HG03097 (cell line): ENCODE results near the gene SLC14A1.

Source experiments
- ATAC-seq: cut with Tn5 transposase; IDR thresholded peaks from one replicate; pipeline ENCODE4 v1.9.1; 2021; ENCODE audit not compliant: unreplicated experiment, low FRiP score

SLC14A1 gene

DNA sequence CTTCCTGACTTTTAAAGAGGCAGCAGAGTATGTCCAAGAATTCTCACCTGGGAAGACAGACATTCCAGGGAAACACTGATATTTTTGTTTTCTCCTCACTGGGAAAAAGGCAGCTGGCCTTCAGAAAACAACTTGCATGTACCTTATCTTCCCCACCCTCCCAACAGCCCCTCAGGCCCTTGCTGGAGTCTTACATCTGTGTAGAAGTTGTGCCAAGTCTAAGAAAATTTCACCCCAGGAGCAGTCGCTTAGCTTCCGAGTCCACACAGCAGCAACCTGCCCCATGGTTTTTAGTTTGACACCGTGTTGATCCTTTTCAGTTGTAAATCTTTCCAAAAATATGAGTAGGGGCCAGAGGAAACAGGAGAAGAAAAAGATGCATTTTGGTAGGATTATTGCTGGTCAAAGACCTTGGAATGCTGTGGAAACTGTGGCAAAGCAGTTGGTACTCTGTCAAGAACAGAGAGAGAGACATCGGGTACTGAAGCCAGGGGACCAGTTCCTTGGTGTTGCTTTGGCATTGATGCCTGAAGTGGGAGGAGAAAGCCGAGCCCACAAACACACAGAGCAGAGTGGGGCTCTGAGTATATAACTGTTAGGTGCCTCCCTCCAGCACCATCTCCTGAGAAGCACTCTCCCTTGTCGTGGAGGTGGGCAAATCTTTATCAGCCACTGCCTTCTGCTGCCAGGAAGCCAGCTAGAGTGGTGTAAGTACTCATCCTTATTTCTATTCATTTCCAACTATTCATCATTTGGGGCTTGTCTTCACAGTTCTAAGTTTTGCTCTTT is at the start of gene SLC14A1:
Gene SLC14A1 (plus strand): TSS at position 615 of the 789 bp plus-strand sequence. CDS start 6,140 bp downstream, outside the sequence.
- ATAC-seq: no peak

GRCh38 chr18:45677276-45677807 is 46.6 kb upstream of the SLC14A1 start:
- ATAC-seq: no peak

DNA sequence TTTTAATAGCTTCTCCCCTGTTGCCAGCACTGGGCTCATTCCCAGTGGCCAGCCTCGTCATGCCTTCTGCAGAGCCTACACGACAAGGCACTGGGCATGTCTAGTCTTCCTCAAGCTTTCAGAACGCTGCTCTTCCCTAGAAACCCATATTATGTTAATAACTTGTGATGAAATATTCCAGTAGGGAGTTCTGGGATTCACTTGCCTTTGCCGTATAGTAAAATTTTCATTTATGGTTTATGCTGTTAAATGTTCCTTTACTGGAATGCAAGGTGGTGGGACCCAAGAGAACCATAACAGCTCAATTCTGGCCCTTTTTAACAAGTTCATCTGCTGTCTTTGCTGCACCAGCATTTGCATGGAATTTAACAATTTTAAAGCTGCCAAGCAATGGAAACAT is 45.5 kb upstream of the SLC14A1 start:
- no peak for ATAC-seq

GRCh38 chr18:45678850-45679249 is 45.1 kb upstream of the SLC14A1 start:
- ATAC-seq: no peak

DNA sequence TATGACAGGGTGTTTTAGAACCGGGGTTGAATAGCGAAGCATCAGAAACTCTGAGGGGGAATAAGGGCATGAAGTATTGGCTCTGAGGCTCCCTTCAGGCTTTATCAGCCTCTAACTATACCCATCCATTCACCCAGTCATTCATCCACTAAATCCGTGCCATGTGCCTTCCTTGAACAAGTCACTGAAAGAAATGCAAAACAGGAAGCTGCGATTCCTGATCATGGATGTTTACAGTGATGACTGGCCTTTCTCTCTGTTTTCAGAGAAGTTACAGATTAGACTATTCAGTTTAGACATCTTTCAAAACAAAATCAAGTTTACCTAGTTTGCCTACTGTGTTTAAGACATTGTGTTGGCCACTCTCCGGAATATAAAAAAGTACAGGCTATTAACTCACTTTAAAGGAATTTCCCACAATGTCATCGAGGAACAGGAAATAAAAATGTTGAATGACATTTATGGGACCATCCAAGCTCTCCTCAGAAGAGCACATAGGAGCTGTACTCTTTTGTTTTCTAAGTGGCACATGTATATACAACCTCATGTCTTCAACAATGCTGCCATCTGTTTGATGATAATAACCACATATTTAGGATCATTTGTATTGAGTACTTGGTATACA is 43.8 kb upstream of the SLC14A1 start:
- ATAC-seq: no peak

- ATAC-seq: no peak
Observed at GRCh38 chr18:45682181-45682580, 41.8 kb upstream of the SLC14A1 start.

- no peak for ATAC-seq
Observed at GRCh38 chr18:45684341-45685115, 39.5 kb upstream of the SLC14A1 start.

- ATAC-seq: peak; percentile 88
Observed at GRCh38 chr18:45686891-45687611, 36.9 kb upstream of the SLC14A1 start.

DNA sequence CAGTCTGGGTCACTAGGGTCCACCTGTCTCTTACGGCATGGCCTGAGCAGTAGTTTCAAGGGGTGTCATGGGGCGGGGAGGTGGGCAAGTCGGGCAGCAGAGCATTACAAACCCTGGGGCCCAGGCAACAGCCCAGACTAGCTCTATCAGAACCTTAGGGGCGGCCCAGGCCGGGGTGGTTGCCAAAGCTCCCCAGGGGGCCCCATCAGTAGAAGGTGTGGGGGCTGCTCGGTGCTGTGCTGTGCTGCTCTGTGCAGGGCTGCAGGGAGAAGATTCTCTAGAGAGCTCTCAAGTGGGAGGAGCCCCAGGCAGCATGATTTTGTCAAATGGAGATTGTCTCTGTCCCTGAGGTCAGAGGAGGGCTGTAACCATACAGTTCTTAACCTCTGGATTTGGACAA is 36.4 kb upstream of the SLC14A1 start:
- peak; percentile 12 for ATAC-seq

DNA sequence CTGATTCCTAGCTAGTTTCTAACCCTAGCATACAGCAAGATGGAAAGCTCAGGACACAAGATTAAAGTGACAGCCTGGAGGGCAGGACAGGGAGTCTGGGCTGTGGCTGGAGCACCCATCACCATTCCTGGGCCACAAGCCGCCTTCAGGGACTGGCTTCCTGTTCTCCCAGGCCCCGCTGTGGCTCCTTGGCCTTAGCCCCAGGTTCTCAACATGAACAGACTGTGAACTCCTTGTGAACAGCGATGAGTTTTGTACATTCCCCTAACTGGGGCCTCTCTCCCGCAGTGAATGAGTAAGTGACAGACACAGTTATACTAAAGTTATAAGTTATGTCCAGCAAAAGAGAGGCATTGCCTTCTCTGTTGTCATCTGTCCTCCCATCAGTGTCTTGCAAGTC is 35.9 kb upstream of the SLC14A1 start:
- ATAC-seq: no peak

DNA sequence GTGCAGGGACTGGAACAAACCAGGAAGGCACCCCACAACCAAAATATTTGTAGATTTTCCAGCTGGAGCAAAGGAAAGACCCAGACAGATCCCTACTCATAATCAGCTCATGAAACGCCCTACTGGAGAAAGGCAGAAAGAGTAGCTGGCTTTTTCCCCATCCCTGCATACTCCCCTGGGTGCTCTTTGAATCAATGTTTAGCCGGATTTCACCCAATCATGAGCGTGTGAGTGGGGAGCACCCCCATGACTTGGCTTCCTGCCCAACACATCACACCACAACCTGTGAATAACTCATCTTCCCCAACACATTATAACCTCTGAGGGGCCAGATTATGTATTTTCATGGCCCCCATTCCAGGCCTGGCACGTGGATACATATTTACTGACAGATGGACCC is 35.1 kb upstream of the SLC14A1 start:
- no peak for ATAC-seq

GRCh38 chr18:45689396-45689795 is 34.6 kb upstream of the SLC14A1 start:
- ATAC-seq: no peak

DNA sequence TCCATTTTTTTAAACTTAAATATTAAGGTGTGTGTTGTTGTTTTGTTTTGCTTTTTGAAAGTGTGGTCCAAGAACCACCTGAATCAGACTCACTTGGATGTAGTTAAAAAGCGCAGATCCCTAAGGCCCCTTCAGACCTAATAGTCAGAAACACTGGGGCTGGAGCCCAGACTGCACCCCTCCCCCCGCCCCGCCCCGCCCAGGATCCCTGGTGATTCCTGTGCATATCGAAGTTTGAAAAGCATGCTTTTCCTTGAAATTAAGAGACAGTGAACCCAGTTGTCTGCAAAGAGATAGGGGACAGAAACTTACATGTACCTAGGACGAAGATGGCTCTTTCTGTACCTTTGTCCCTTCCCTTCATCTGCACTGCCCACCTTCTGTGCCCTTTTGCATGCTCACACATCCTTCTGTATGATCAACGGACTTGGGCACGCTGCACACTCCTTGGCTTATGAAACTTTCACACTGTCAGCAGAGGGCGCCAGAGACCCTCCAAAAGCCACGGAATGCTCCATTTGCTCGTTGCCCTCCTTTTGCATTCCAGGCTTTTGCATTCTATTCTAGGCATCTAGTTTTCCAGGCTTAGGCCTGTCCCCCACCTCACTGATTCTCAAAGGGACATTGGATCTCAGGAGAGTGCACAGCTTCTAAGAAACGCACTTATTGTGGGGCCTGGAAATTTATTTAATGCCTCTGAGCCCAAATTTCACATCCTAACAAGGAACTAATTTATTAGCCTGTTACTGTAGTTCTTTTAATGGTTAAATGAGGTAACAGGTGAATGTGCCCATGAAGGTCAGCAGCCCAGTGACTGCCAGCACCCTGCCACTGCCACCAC is 32.8 kb upstream of the SLC14A1 start:
- ATAC-seq: no peak

- ATAC-seq: no peak
Observed at GRCh38 chr18:45691816-45692179, 32.2 kb upstream of the SLC14A1 start.

GRCh38 chr18:45702708-45703265 is 21.2 kb upstream of the SLC14A1 start:
- ATAC-seq: no peak

DNA sequence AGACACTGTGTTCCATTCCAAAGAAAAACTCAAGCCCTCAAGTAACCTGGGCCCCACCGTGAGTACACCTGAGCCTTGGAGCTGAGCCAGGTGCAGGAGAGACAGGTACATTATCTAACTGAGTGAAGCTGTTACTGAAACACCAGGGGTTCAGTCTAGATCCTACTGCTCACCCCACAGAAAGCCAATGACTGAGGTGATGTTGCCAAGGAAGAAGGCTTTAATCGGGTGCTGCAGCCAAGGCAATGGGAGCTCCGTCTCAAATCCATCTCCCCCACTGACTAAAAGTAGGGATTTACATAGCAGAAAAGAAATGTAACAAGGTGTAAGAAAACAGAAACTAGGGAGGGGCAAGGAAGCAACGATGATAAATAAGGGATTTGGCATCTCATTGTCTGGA is 15.2 kb upstream of the SLC14A1 start:
- ATAC-seq: no peak

GRCh38 chr18:45712061-45712460 is 11.9 kb upstream of the SLC14A1 start:
- ATAC-seq: no peak

DNA sequence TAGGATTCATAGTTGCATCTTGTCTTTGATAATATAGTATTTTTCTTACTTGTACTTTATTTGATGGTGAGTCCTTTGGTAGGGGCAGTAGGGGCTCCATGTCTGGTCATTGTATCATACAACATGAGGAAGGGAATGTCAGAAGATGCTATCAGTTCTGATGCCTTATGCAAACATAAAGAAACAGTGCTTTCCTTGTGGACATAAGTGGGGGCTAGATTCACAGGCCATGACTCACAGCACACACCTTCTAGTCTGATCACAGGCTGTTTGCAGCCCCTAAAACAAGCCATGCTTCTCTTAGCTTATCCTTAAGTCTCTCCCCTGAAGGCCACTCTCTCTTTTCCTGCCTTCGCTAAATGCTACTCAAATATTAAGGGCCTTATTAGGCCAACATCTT is 10.7 kb upstream of the SLC14A1 start:
- ATAC-seq: no peak

- ATAC-seq: no peak
Observed at GRCh38 chr18:45715212-45715780, 8.7 kb upstream of the SLC14A1 start.
